ENCODE data around the gene HFM1. TPM values are rescaled to one million over a fixed set of nuclear protein-coding genes. Genes with fewer than 3 reads are reported as not detected.
"Not testable (repeated sequence)": the region's sequence is repeated elsewhere in the genome, so short reads cannot be mapped to it uniquely, and the experiment has no call there.

Gene HFM1
- total RNA-seq, 2 experiments from 2014 or later = not detected

- no peaks in the 10 kb centered on the region for H3K9me3 Mint-ChIP-seq
- DNase-seq = no peak
- ChIA-PET POLR2A (no interaction called here), CTCF (interaction anchor here (0.6 to 1.7 kb wide), 2 partner anchors 57 to 117 kb away, joined by 3 to 4 read pairs; no protein-coding TSS in a partner anchor)
- no peak overlapping the region for H3K27ac Mint-ChIP-seq
- H3K4me3 Mint-ChIP-seq = no peak overlapping the region
- H3K4me1 Mint-ChIP-seq = peaks cover 5% of the 10 kb centered on the region
- H3K36me3 Mint-ChIP-seq (ENCODE audit: low read depth) = no peaks in the 10 kb centered on the region
- H3K27me3 Mint-ChIP-seq = peaks cover 43% of the 10 kb centered on the region
These were observed 4.4 kb downstream of the HFM1 start for GRCh38 chr1:91400133-91400725.

DNA sequence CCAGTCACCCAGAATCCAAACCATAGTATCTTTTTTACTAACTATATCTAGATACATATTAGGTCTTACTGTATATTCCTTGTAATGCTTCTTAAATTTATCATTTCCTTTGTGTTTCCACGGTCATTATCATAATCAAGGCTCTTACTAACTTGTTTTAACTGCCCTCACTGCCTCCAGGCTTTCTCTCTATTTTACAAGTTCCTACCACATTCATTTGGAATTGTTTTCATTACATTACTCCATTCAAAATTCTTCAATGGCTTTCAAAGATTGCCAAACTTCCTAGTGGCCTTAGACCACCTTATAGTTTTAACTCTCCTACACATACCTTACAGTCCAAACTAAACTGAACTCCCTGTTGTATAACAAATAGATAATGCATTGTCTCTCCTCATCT lies 6.3 kb downstream of the HFM1 start:
- H3K36me3 Mint-ChIP-seq (ENCODE audit: low read depth) = no peaks in the 10 kb centered on the region
- no peaks in the 10 kb centered on the region for H3K4me1 Mint-ChIP-seq
- H3K27ac Mint-ChIP-seq = no peak overlapping the region
- ChIA-PET CTCF (no interaction called here), POLR2A (no interaction called here)
- H3K9me3 Mint-ChIP-seq = no peaks in the 10 kb centered on the region
- DNase-seq = no peak
- no peak overlapping the region for H3K4me3 Mint-ChIP-seq
- peaks cover 33% of the 10 kb centered on the region for H3K27me3 Mint-ChIP-seq

DNA sequence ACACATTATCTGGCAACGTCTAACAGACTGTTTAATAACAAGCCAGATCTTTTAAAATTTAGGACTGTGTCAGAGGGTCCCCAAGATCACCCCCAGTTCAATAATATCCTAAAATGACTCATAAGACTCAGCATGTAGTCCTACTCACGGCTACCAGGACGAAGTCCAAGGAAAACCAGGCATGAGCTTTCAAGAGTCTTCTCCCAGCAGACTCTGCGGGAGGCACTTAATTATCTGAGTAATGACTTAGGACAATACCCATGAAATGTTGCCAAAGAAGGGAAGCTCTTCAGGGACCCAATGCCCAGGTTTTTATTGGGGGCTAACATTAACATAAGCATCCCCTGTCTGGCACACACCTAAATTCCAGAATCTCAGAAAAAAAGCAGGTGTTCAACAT lies 7.0 kb downstream of the HFM1 start:
- Mint-ChIP-seq H3K4me3 (no peak overlapping the region), H3K27me3 (peaks cover 32% of the 10 kb centered on the region)

DNA sequence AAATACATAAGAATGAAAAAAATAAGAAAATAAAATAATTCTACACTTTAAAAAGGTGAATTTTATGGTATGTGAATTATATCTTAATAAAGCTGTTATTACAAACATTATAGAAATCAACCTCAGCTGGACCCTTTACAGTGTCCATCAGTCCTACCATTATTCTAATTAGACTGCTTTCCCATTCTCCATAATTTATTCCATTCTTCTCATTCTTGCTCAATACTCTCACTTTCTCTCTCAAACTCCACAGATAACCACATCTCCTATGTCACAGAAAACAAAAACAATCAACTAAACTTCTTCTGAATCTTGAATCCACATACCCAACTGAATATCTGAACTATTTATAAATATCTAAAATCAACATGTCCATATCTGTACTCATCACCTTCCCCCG lies 11.6 kb downstream of the HFM1 start:
- Mint-ChIP-seq H3K4me3 (no peak overlapping the region), H3K4me1 (no peaks in the 10 kb centered on the region), H3K27ac (no peak overlapping the region), H3K27me3 (peaks cover 12% of the 10 kb centered on the region), H3K9me3 (no peaks in the 10 kb centered on the region), H3K36me3 (ENCODE audit: low read depth) (no peaks in the 10 kb centered on the region)
- ChIA-PET POLR2A (no interaction called here), CTCF (no interaction called here)
- no peak for DNase-seq

More for the DNA sequence above, 7.0 kb downstream of the HFM1 start:
- H3K36me3 Mint-ChIP-seq (ENCODE audit: low read depth) = no peaks in the 10 kb centered on the region
- CTCF ChIA-PET = no interaction called here
- no peak overlapping the region for H3K27ac Mint-ChIP-seq
- H3K4me1 Mint-ChIP-seq = no peaks in the 10 kb centered on the region
- POLR2A ChIA-PET = no interaction called here
- H3K9me3 Mint-ChIP-seq = no peaks in the 10 kb centered on the region
- DNase-seq = no peak

DNA sequence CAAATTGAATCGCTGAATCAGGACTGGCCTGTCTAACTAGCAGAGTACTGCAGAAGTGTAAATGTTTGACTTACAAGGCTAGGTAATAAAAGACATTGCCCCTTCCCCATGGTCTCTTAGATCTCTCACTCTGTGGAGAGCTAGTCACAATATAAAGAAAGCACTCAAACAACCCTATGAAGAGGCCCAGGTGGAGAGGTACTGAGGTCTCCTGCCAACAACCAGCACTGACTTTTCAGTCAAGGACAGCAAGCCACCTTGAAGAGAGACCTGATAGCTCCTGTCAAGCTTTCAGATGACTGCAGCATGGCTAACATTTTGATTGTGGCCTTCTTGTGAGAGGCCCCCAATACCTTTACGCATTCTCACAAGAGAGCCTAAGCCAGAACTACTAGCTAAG lies 18.5 kb downstream of the HFM1 start:
- Mint-ChIP-seq H3K4me3 (no peak overlapping the region), H3K27ac (no peak overlapping the region), H3K4me1 (no peaks in the 10 kb centered on the region), H3K27me3 (peaks cover 26% of the 10 kb centered on the region), H3K36me3 (ENCODE audit: low read depth) (no peaks in the 10 kb centered on the region), H3K9me3 (no peaks in the 10 kb centered on the region)
- ChIA-PET POLR2A (no interaction called here), CTCF (no interaction called here)
- DNase-seq = no peak

DNA sequence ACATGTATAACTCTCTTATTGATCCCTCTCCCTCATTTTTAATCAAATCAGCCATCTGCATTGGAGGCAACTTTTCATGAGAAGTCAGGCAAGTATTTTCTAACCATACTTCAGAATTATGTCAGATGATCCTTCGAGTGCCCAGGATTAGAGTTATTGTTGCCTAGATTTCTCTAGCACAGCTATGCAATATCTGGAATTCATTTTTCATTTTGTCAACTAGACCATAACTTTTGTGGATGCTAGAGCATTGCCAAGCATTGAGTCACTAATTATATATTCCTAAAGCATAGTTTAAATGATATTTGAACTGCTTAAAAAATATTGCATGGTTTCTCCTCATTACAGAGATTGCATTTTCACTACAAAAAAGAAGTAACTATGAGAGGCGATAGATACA lies 21.2 kb downstream of the HFM1 start:
- peaks cover 26% of the 10 kb centered on the region for H3K27me3 Mint-ChIP-seq
- no peak overlapping the region for H3K4me3 Mint-ChIP-seq
- no peaks in the 10 kb centered on the region for H3K9me3 Mint-ChIP-seq
- ChIA-PET CTCF (no interaction called here), POLR2A (no interaction called here)
- no peak overlapping the region for H3K27ac Mint-ChIP-seq
- H3K4me1 Mint-ChIP-seq = no peaks in the 10 kb centered on the region
- DNase-seq = no peak
- no peaks in the 10 kb centered on the region for H3K36me3 Mint-ChIP-seq (ENCODE audit: low read depth)

DNA sequence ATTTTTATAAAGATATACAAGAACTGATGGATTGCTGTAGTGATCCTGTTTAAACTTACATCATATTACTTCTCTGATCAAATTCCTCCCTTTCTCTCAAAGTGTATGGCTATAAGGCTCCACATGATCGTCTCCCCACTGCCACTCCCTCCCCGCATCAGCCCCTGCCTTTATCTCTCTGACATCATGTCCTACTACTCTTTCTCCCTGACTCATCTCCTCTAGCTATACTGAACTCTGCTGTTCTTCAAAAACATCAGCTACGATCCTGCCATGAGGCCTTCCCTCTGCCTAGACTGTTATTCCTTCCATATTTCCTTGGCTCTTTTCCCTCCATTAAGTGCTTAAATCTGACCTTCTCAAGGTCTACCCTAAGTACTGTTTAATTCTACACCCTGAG lies 22.8 kb downstream of the HFM1 start:
- no peak for DNase-seq
- H3K36me3 Mint-ChIP-seq (ENCODE audit: low read depth) = no peaks in the 10 kb centered on the region
- CTCF ChIA-PET = no interaction called here
- POLR2A ChIA-PET = no interaction called here
- H3K4me3 Mint-ChIP-seq = no peak overlapping the region
- no peak overlapping the region for H3K27ac Mint-ChIP-seq
- H3K9me3 Mint-ChIP-seq = no peaks in the 10 kb centered on the region
- H3K4me1 Mint-ChIP-seq = no peaks in the 10 kb centered on the region
- peaks cover 24% of the 10 kb centered on the region for H3K27me3 Mint-ChIP-seq

DNA sequence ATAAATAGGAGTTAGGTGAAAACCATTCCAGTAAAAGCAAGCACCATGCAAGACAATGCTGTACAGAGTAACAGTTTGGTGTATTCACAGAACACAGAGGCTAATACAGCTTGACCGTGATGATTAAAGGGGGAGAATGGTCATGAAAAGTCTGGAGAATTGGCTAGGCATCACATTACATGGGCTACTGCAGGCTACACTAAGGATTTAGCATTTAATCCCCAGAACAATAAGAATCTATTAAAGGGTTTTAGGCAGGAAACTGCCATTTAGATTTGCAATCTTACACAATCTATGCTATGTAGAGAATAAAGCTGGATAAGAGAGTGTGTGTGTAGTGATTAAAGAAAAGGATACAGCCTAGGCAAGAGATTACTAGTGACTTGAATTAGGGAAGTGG lies 30.6 kb downstream of the HFM1 start:
- CTCF ChIA-PET = no interaction called here
- H3K9me3 Mint-ChIP-seq = no peaks in the 10 kb centered on the region

DNA sequence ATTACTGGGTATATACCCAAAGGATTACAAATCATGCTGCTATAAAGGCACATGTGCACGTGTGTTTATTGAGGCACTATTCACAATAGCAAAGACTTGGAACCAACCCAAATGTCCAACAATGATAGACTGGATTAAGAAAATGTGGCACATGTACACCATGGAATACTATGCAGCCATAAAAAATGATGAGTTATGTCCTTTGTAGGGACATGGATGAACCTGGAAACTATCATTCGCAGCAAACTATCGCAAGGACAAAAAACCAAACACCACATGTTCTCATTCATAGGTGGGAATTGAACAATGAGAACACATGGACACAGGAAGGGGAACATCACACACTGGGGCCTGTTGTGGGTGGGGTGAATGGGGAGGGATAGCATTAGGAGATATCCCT lies 32.4 kb downstream of the HFM1 start:
- H3K36me3 Mint-ChIP-seq (ENCODE audit: low read depth); DNase-seq; CTCF ChIA-PET; POLR2A ChIA-PET; H3K4me1 Mint-ChIP-seq; H3K27me3 Mint-ChIP-seq; H3K9me3 Mint-ChIP-seq; H3K27ac Mint-ChIP-seq; H3K4me3 Mint-ChIP-seq: not testable (repeated sequence)

More for the DNA sequence above, 30.6 kb downstream of the HFM1 start:
- POLR2A ChIA-PET = no interaction called here
- H3K27me3 Mint-ChIP-seq = peaks cover 3% of the 10 kb centered on the region
- no peak for DNase-seq
- no peaks in the 10 kb centered on the region for H3K36me3 Mint-ChIP-seq (ENCODE audit: low read depth)
- H3K27ac Mint-ChIP-seq = no peak overlapping the region
- no peak overlapping the region for H3K4me3 Mint-ChIP-seq
- no peaks in the 10 kb centered on the region for H3K4me1 Mint-ChIP-seq

- no peak overlapping the region for H3K4me3 Mint-ChIP-seq
- CTCF ChIA-PET = no interaction called here
- H3K27ac Mint-ChIP-seq = no peak overlapping the region
- DNase-seq = no peak
- POLR2A ChIA-PET = no interaction called here
- H3K9me3 Mint-ChIP-seq = no peaks in the 10 kb centered on the region
- peaks cover 8% of the 10 kb centered on the region for H3K27me3 Mint-ChIP-seq
- H3K36me3 Mint-ChIP-seq (ENCODE audit: low read depth) = no peaks in the 10 kb centered on the region
- H3K4me1 Mint-ChIP-seq = no peaks in the 10 kb centered on the region
These were observed 55.1 kb downstream of the HFM1 start for GRCh38 chr1:91349524-91349923.

GRCh38 chr1:91346824-91347223 lies 57.8 kb downstream of the HFM1 start:
- Mint-ChIP-seq H3K36me3 (ENCODE audit: low read depth) (no peaks in the 10 kb centered on the region), H3K27me3 (peaks cover 13% of the 10 kb centered on the region), H3K9me3 (no peaks in the 10 kb centered on the region), H3K4me1 (no peaks in the 10 kb centered on the region), H3K4me3 (no peak overlapping the region), H3K27ac (no peak overlapping the region)
- ChIA-PET CTCF (no interaction called here), POLR2A (no interaction called here)
- DNase-seq = no peak

DNA sequence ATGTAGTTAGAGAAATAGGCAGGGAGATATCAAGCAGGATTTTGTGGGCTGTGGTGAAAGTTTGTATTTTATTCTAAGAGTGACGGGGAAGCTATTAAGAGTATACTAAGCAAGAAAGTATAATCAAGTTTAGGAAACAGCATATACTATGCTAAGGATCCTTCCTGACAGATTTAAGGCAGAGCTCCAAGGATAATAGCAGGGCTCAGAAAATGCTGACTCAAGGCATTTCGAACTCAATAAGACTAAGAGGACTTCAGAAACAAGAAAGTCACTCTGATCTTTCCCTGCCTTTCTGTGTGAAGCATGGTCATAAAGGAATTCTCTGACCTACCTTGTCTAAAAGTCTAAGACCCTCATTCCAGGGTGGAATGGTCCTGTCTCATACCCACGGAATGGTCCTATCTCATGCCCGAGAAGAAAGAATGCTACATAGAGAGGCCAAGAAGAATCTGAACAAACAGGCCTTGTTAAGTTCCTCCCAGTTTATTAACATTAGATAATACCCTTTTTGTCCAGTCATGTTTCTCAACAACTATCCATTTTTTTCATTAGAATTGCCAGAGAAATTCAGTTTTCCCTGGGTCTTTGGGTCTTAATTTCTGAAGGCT lies 59.1 kb downstream of the HFM1 start:
- ChIA-PET POLR2A (no interaction called here), CTCF (no interaction called here)
- peaks cover 23% of the 10 kb centered on the region for H3K27me3 Mint-ChIP-seq
- DNase-seq = no peak
- no peaks in the 10 kb centered on the region for H3K9me3 Mint-ChIP-seq
- no peak overlapping the region for H3K4me3 Mint-ChIP-seq
- no peaks in the 10 kb centered on the region for H3K4me1 Mint-ChIP-seq
- H3K27ac Mint-ChIP-seq = no peak overlapping the region
- no peaks in the 10 kb centered on the region for H3K36me3 Mint-ChIP-seq (ENCODE audit: low read depth)

GRCh38 chr1:91338501-91338900 lies 66.1 kb downstream of the HFM1 start:
- Mint-ChIP-seq H3K27ac (no peak overlapping the region), H3K4me1 (no peaks in the 10 kb centered on the region), H3K36me3 (ENCODE audit: low read depth) (no peaks in the 10 kb centered on the region), H3K9me3 (no peaks in the 10 kb centered on the region), H3K27me3 (peaks cover 21% of the 10 kb centered on the region), H3K4me3 (no peak overlapping the region)
- POLR2A ChIA-PET = no interaction called here
- CTCF ChIA-PET = no interaction called here
- DNase-seq = no peak

GRCh38 chr1:91335603-91336002 lies 69.0 kb downstream of the HFM1 start:
- no peaks in the 10 kb centered on the region for H3K4me1 Mint-ChIP-seq
- H3K9me3 Mint-ChIP-seq = no peaks in the 10 kb centered on the region
- no peak overlapping the region for H3K4me3 Mint-ChIP-seq
- H3K27ac Mint-ChIP-seq = no peak overlapping the region
- POLR2A ChIA-PET = no interaction called here
- CTCF ChIA-PET = no interaction called here
- no peak for DNase-seq
- H3K27me3 Mint-ChIP-seq = peaks cover 7% of the 10 kb centered on the region
- H3K36me3 Mint-ChIP-seq (ENCODE audit: low read depth) = no peaks in the 10 kb centered on the region
